ENCODE results near the gene KLF16. TPM values are rescaled to one million over a fixed set of nuclear protein-coding genes. Genes with fewer than 3 reads are reported as not detected.
A peak's percentile ranks its signal among the peaks of the same experiment; 100 is the strongest.
"Not testable (repeated sequence)": the region's sequence is repeated elsewhere in the genome, so short reads cannot be mapped to it uniquely, and the experiment has no call there.

Gene KLF16
- total RNA-seq, 4 donors from 2014 or later = 9.0 to 18.3 (median 11.6) TPM

- H3K9me3 ChIP-seq; H3K27me3 ChIP-seq; in situ Hi-C loops (cut with MboI; ENCODE audit: low pct_ligation_motif_present in 1 of 4, low pct_unique_long_range_greater_than_20kb in 1 of 4, low sequenced_read_pairs in 3 of 4); intact Hi-C loops (cut with DNase I; ENCODE audit: low total_unique reads); H3K36me3 ChIP-seq; H3K4me3 ChIP-seq; DNase-seq: not testable (repeated sequence)
- H3K4me1 ChIP-seq = peaks cover 20 to 54% (median 36%) of the 10 kb centered on the region in 4 donors
- 73% methylated on average over 22 of the region's 47 CpGs; no CpG with 5 or more reads in 1 of the 2 donors for WGBS, 2 donors (ENCODE audit: low coverage in 1 of 2)
- H3K27ac ChIP-seq = peak overlapping the region in 1 of 4 donors; percentile 96
These were observed 13.9 kb upstream of the KLF16 start for GRCh38 chr19:1877280-1877660.

GRCh38 chr19:1876496-1877279 lies 13.3 kb upstream of the KLF16 start:
- DNase-seq; H3K9me3 ChIP-seq; in situ Hi-C loops (cut with MboI; ENCODE audit: low pct_ligation_motif_present in 1 of 4, low pct_unique_long_range_greater_than_20kb in 1 of 4, low sequenced_read_pairs in 3 of 4); H3K27me3 ChIP-seq; H3K36me3 ChIP-seq; intact Hi-C loops (cut with DNase I; ENCODE audit: low total_unique reads): not testable (repeated sequence)
- peak overlapping the region; percentile 69 to 98 (median 80) for H3K4me3 ChIP-seq
- peak overlapping the region; percentile 93 to 97 (median 95) for H3K27ac ChIP-seq
- H3K4me1 ChIP-seq = peaks cover 15 to 51% (median 32%) of the 10 kb centered on the region in 4 donors
- WGBS, 2 donors (ENCODE audit: low coverage in 1 of 2) = 25 to 35% methylated on average over 9 to 35 of the region's 53 CpGs

- peak; percentile 94 for DNase-seq
- Histone ChIP-seq H3K4me1 (peaks cover 15 to 48% (median 32%) of the 10 kb centered on the region in 4 donors), H3K4me3 (peak overlapping the region; percentile 69 to 98 (median 80)), H3K27me3 (no peaks in the 10 kb centered on the region), H3K27ac (peak overlapping the region; percentile 93 to 97 (median 95)), H3K36me3 (no peaks in the 10 kb centered on the region), H3K9me3 (no peaks in the 10 kb centered on the region)
- in situ Hi-C loops (cut with MboI; ENCODE audit: low pct_ligation_motif_present in 1 of 4, low pct_unique_long_range_greater_than_20kb in 1 of 4, low sequenced_read_pairs in 3 of 4) (no loop called here), intact Hi-C loops (cut with DNase I; ENCODE audit: low total_unique reads) (no loop called here)
- TF ChIP-seq CTCF (IDR thresholded peaks at IDR 0.05) (no peak), EP300 (IDR thresholded peaks at IDR 0.05; ENCODE audit: low read depth) (no peak), POLR2A (IDR thresholded peaks at IDR 0.05) (peak; percentile 92), POLR2AphosphoS5 (IDR thresholded peaks at IDR 0.05) (peak; percentile 97 to 99 (median 98))
- WGBS, 2 donors (ENCODE audit: low coverage in 1 of 2) = 0% methylated on average over 73 of the region's 87 CpGs; no CpG with 5 or more reads in 1 of the 2 donors
These were observed 12.5 kb upstream of the KLF16 start for GRCh38 chr19:1875646-1876495.

- Histone ChIP-seq H3K27ac (peak overlapping the region; percentile 93 to 97 (median 95)), H3K4me1 (peaks cover 15 to 42% (median 32%) of the 10 kb centered on the region in 4 donors), H3K4me3 (peak overlapping the region; percentile 69 to 98 (median 80))
- H3K36me3 ChIP-seq; intact Hi-C loops (cut with DNase I; ENCODE audit: low total_unique reads); in situ Hi-C loops (cut with MboI; ENCODE audit: low pct_ligation_motif_present in 1 of 4, low pct_unique_long_range_greater_than_20kb in 1 of 4, low sequenced_read_pairs in 3 of 4); H3K9me3 ChIP-seq; DNase-seq; H3K27me3 ChIP-seq: not testable (repeated sequence)
- WGBS, 2 donors (ENCODE audit: low coverage in 1 of 2) = 1% methylated on average over 11 of the region's 11 CpGs; no CpG with 5 or more reads in 1 of the 2 donors
These were observed 11.9 kb upstream of the KLF16 start for GRCh38 chr19:1875265-1875645.

GRCh38 chr19:1874554-1875185 lies 11.3 kb upstream of the KLF16 start:
- in situ Hi-C loops (cut with MboI; ENCODE audit: low pct_ligation_motif_present in 1 of 4, low pct_unique_long_range_greater_than_20kb in 1 of 4, low sequenced_read_pairs in 3 of 4) = no loop called here
- Histone ChIP-seq H3K36me3 (no peaks in the 10 kb centered on the region), H3K27ac (peak overlapping the region; percentile 93 to 97 (median 95)), H3K4me1 (peaks cover 15 to 41% (median 32%) of the 10 kb centered on the region in 4 donors), H3K9me3 (no peaks in the 10 kb centered on the region), H3K27me3 (no peaks in the 10 kb centered on the region), H3K4me3 (peak overlapping the region; percentile 69 to 98 (median 80))
- no peak for DNase-seq
- intact Hi-C loops (cut with DNase I; ENCODE audit: low total_unique reads) = no loop called here
- 5 to 20% methylated on average over 7 to 16 of the region's 16 CpGs for WGBS, 2 donors (ENCODE audit: low coverage in 1 of 2)
- TF ChIP-seq CTCF (IDR thresholded peaks at IDR 0.05) (no peak), POLR2A (IDR thresholded peaks at IDR 0.05) (no peak), POLR2AphosphoS5 (IDR thresholded peaks at IDR 0.05) (no peak), EP300 (IDR thresholded peaks at IDR 0.05; ENCODE audit: low read depth) (no peak)
